GM18909 (cell line): ENCODE results near the gene MSI2.

Experiments used
- ATAC-seq: cut with Tn5 transposase; IDR thresholded peaks from one replicate; pipeline ENCODE4 v1.9.1; 2021; ENCODE audit warnings: mild to moderate bottlenecking; ENCODE audit not compliant: unreplicated experiment, poor library complexity

Gene MSI2

GRCh38 chr17:57580055-57580739 is 323.9 kb downstream of the MSI2 start:
- no peak for ATAC-seq

DNA sequence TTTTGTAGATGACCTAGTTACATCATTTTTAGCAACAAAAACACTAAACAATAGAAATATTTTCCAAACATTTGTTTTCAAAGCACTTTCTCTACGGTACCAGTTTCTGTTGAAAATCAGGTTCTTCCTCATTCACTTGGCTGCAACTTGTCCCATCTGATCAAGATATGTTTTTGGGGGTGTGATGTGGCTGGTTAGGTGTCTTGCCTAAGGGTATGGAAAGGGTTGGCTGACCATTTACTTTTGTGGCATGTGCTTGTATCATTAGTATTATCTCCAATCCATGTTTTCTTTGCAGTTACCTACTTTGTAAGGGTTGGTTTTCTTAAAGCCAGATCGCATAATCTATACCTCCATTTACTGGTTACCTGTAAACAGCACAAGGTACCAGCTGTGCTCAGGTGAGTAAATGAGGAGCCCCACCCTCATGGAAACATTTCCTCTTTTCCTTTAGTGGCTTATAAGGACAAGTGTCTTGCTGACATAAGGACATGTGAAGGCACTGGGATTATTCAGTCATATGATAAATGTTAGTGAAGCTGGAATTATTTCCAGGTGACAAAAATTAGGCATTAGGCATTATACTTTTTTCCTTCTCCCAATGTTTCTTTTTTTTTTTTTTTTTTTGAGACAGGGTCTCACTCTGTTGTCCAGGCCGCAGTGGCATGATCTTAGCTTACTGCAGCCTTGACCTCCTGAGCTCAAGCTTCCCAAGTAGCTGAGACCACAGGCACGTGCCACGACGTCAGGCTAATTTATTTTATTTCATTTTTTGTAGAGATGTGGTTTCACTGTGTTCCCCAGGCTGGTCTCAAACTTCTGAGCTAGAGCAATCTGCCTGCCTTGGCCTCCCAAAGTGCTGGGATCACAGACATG is 326.8 kb downstream of the MSI2 start:
- ATAC-seq: no peak

DNA sequence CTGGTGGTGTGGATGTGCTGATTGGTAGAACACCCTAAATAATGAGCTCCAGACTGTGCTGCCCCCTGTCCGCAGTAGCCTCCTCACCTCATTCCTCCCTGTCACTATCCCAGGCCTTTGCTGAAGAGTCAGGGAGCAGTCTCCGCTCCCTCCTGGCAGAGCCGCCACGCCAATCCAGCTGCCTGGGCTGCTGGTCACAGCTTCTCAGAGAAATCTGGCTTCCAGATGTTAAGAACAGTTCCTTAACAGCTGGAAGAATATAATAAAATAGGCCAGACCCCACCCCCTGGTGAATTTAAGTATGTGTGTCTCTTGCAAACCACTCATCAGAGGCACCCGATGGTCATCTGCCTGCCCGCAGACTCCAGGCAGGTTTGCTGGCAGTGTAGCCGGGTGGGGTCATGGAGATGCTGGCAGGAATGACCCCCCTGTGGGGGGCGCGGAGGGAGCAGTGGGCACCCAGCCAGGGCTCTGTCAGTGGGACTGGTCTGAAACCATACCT is 327.8 kb downstream of the MSI2 start:
- ATAC-seq: no peak

- no peak for ATAC-seq
Measured at GRCh38 chr17:57585341-57586195, 329.2 kb downstream of the MSI2 start.

DNA sequence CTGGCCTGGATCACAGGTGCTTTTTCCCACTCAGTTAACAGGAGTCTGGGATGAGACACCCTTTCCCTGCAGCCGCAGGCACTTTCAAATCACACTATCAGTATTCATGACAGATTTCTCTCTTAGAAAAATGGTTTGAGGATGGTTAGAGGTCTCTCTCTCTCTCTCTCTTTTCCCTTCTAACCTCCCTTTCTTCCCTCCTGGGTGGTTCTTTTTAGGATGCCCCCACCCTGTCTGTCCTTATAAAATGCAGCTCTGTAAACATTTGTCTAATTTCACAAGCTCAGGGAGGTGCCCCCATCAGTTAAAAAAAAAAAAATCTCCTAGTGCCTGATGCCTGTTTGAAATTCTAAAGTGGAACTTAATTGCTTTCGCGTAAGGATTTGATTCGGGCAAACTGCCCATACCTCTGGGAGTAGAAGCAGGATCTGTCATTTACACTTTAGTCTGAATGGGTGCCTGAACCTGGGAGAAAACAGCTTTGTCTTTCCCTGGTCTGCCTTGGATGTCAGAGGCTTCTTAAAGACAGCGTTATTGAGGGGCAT is 329.9 kb downstream of the MSI2 start:
- no peak for ATAC-seq

DNA sequence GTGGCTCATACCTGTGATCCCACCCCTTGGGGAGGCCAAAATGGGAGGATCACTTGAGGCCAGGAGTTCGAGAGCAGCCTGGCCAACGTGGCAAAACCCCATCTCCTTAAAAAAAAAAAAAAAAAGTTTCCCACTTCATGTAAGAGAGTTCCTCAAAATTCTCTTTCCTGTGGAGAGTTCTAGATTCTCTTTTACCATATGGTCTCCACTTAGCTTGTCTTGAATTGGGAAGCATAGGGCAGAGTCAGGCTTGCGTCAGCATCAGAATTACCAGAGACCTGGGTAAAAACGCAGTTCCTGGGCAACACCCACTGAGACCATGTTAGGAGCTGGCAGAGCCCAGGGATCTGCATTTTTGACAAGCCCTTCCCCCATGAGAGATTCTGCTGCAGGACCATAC is 330.4 kb downstream of the MSI2 start:
- no peak for ATAC-seq

DNA sequence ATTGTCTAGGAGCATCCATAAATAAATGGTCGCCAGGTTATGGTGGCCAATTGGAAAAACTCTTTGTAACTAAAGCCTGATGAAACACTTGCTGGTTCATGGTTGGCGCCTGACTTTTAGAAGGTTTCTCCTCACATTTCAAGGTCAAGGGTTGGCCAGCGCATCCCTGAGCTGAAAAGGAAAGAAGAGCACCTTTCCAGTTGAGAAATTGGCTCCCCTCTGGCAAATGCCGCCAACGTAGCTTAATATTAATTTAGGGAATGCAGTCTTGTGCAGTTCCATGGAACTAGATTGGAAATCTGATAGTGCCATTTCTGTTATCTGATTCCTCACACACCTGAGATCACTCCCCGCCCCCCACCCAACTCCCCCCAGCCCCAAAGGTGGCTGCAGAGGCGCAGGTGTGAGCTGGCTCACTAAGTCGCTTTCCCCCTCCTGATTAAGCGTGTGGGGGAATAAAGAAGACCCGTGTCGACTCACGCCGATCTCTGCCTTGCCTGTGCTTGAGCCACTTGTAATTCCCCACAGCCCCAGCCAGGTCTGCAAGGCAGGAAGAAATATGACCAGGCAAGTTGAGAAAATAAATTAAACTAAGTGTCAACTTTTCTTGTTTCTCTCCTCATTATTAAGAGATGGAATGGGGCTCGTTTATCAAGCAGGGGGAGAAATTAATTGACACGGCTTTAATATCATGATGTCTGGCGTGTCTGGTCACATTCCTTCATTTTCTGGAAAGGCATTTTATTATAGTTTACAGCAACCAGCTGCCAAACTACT is 331.1 kb downstream of the MSI2 start:
- no peak for ATAC-seq

GRCh38 chr17:57588086-57588485 is 331.8 kb downstream of the MSI2 start:
- ATAC-seq: no peak

DNA sequence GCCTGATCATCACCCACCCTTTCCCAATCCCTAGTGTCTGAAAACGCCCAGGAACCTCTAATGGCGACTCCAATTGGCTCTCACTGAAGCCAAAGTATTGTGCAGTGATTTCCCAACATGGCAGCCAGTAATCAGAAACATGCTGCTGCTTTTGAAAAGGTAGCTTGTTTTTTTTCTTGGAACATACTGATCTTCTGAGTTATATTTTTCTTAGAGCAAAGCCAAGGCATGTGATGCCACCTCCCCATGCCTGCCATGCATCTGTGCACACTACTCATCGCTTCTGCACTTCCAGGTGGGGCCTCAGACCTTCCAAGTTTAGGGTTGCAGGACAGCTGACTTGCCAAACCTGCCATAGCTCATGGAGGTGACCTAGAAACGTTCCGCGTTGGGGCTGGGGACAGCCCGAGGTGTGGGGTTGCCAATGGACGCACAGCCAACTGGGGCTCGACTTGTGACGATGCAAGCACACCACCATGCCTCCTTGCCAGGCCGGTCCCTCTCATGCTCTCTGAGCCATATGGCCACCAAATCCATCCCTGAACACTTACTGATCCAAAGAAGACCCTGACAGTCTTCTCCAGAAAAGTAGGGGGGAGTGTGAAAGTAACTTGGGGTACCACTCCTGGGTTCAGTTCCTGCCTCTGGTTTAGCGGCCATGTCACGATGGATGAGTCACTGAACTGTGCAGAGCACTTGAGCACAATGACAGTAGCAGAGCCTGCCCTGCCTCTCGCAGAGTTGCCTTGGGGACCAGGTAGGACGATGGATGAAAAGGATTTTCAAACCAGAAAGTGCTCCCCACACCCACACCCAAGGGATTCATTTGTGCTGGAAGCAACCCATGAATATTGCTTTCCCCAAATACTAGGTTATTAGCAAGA is 333.1 kb downstream of the MSI2 start:
- ATAC-seq: no peak

DNA sequence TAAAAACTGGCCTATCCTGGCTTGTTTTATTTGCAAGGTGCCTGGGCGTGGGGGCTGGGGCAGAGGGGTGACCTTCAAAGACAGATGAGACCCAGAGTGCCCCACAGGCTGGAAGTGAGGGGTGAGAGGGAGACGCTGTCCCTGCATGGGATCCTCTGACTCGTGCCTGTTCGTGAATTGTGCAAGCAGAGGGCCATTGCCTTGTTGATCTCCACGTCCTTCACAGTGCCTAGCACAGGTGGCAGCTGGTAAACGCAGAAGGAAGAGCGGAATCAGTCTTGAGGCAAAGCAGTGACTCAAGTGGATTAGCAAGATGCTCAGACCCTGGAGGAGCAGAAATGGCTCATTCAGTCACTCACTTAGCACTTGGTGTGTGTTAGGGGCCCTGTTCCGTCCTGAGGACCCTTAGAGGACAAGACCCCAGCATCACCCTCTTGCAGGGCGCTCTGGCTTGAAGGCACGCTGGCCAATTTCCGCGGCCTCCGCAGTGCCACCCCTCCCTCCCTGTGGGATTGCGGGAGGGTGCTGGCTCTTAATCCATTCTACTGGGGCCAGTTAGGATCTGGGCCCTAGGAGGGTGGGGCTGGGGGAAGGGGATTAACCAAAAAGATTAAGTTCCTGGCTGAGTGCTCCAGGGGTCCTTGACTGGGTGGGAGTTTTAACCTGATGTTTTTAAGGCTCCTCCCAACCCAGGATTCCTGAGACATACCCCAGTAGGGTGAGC is 337.6 kb downstream of the MSI2 start:
- ATAC-seq: no peak

- ATAC-seq: no peak
Measured at GRCh38 chr17:57594767-57595166, 338.4 kb downstream of the MSI2 start.

DNA sequence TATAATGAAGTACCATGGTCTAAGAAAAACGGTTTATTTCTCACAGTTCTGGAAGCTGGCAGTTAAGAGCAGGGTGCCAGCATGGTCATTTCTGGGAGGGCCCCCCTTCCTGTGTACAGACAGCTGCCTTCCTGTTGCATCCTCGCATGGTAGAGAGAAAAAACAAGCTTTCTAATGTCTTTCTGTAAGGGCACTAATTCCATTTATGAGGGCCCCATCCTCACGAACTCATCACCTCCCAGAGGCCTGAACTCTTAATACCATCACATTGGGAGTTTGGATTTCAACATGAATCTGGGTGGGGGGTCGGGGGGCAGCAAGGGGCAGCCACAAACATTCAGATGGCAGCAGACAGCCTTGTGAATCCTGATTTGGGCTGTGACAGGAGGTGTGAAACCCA is 339.1 kb downstream of the MSI2 start:
- ATAC-seq: no peak

DNA sequence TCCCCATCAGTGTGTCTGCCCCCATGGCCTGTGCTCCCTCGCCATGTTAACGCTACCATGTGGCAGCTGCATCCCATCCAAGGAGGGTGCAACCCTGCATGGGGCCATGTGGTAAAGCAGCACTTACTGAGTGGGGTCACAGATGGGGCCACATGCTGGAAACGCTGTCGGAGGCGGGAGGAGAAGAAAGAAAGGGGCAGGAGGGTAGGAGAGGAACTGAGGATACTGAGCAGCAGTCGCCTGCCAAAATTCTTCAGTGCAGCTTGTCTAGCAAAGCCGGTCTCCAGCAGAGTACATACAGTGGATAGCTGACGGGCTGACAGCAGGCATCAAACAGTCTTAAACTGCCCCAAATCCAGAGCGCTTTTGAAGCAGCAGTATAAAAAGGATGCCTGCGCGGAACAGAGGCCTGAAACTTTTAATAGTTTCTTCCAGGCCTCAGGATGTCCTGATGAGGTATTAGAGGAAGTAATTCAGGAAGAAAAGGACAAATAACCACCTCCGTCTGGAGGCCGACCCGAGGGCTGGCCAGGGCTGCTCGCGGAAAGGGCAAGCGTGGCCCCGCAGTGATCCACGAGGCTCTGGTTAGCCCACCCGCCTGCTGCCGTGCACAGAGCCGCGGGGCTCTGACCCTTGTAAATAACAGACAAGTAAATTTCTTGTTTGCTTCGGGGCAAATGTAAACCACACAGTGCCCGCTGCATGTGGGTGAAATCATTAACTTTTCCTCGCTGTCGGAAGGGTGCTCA is 339.8 kb downstream of the MSI2 start:
- no peak for ATAC-seq

DNA sequence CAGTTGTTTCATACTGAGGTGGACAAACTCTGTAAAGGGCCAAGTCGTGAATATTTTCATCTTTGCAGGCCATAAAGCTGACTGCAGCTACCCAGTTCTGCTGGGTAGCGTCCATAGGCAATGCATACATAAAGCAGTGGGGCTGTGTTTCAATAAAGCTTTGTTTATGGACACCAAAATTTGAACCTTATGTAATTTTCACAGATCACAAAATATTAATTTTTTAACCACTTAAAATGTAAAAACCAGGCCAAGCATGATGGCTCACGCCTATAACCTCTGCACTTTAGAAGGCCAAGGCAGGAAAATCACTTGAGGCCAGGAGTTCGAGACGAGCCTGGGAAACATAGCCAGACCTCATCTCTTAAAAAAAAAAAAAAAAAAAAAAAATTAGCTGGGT is 340.8 kb downstream of the MSI2 start:
- ATAC-seq: no peak

DNA sequence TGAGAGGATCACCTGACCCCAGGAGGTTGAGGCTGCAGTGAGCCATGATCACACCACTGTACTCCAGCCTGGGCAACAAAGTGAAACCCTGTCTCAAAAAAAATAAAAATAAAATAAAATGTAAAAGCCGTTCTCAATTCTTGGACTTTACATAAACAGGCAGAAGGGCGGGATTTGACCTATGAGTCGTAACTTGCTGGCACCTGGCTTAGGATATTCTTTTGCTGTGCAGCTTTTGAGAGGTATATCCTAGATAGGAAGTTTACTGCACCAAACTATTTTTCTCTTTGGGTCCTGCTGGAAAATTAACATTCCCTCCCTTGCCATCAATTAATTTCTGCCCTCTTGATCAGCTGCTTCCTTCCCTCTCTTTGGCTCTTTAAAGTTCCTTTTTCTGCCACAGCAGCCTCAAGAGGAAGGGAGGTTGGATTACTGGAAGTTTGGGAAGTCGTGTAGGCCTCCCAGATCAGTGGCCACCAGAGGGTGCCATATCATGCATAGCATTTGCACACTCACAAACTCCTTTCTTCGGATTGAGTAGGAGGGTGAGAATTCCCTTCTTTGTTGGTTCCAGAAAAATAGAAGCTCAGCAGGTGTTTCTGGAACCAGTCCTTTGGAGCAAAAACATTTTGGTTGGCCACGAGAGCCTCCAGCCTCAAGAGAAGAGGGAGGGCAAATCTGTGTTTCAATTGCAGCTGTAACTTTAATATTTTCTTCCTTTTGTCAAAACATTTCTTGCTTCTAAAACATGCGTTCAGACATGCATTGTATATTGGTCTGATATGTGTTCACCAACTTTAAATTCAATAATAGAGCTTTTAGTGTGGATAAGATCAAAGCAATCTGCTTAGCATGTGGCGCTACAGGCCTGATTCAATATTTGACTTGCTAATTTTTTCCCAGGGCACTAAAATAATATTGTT is 341.5 kb downstream of the MSI2 start:
- ATAC-seq: no peak

- ATAC-seq: no peak
Measured at GRCh38 chr17:57599271-57600045, 343.1 kb downstream of the MSI2 start.
